Gastroesophageal sphincter (tissue), 4 donors: Measurements from ENCODE around the gene GGT1. TPM values are rescaled to one million over a fixed set of nuclear protein-coding genes. Genes with fewer than 3 reads are reported as not detected.

Experiments used
- ATAC-seq: fragments of 150-250 bp; one replicate; pipeline ENCODE4 v1.9.1; 2016; ENCODE audit warnings: mild to moderate bottlenecking, moderate library complexity
- H3K27ac ChIP-seq, 4 donors: fragments of 200-600 bp; sonication (generic) in 3 of 4; 1 replicate in 3 of 4; 2 replicates in 1 of 4; pipeline ENCODE4 v1.5.1; 2016 to 2019
- H3K27me3 ChIP-seq: fragments of 200-600 bp; sonication (generic); one replicate; pipeline ENCODE4 v1.5.1; 2019
- H3K36me3 ChIP-seq, 2 donors: fragments of 200-600 bp; sonication (generic); one replicate each; pipeline ENCODE4 v1.5.1; 2019; ENCODE audit warnings: control low read depth in 1 of 2
- H3K4me1 ChIP-seq, 3 donors: fragments of 200-600 bp; sonication (generic); 1 replicate in 2 of 3; 2 replicates in 1 of 3; pipeline ENCODE4 v1.5.1; 2016 to 2019; ENCODE audit warnings: control low read depth in 2 of 3
- H3K4me3 ChIP-seq, 2 donors: fragments of 200-600 bp; sonication (generic); one replicate each; pipeline ENCODE4 v1.5.1; 2019; ENCODE audit warnings: mild to moderate bottlenecking in 1 of 2, moderate library complexity in 1 of 2
- H3K9me3 ChIP-seq, 3 donors: fragments of 200-600 bp; sonication (generic); one replicate each; pipeline ENCODE4 v1.5.1; 2017 to 2019; ENCODE audit warnings: control low read depth in 2 of 3
- EP300 ChIP-seq: sonication (generic); formaldehyde crosslinking; IDR thresholded peaks from one replicate; pipeline ENCODE4 v1.6.1; 2017; ENCODE audit warnings: antibody characterized with exemption, mild to moderate bottlenecking
- POLR2A ChIP-seq, 2 donors: fragments of 450-650 bp; IDR thresholded peaks; one replicate each; pipeline ENCODE4 v1.6.1; 2017; ENCODE audit warnings: antibody characterized with exemption in 2 of 2, mild to moderate bottlenecking in 2 of 2, moderate library complexity in 1 of 2
- POLR2AphosphoS5 ChIP-seq: sonication (generic); formaldehyde crosslinking; IDR thresholded peaks from one replicate; pipeline ENCODE4 v1.6.1; 2017; ENCODE audit warnings: antibody characterized with exemption
- WGBS, 2 donors: methylation state at CpG; one replicate each; pipeline ENCODE4 v1.1.5; 2018; ENCODE audit warnings: low coverage in 1 of 2; 5-methylcytosine and 5-hydroxymethylcytosine counted together
- total RNA-seq, 4 donors: library from RNA; depleted of rRNA; stranded (reverse); fragments of >200 nt; gene quantifications; one replicate each; pipeline ENCODE4 v1.1.0, GENCODE V29; 2016
- TF ChIP-seq, protein P1 (sequence below), 4 experiments: fragments of 200-600 bp in 2 of 4; fragments of 450-650 bp in 2 of 4; sonication (generic) in 1 of 4; IDR thresholded peaks; one replicate each; pipeline ENCODE4 v1.5.1; 2017 to 2019; ENCODE audit warnings: antibody characterized with exemption in 4 of 4, mild to moderate bottlenecking in 2 of 4, moderate library complexity in 2 of 4

GGT1 gene
- total RNA-seq, 4 donors from 2014 or later, result 0.47 to 5.0 (median 3.7) TPM

DNA sequence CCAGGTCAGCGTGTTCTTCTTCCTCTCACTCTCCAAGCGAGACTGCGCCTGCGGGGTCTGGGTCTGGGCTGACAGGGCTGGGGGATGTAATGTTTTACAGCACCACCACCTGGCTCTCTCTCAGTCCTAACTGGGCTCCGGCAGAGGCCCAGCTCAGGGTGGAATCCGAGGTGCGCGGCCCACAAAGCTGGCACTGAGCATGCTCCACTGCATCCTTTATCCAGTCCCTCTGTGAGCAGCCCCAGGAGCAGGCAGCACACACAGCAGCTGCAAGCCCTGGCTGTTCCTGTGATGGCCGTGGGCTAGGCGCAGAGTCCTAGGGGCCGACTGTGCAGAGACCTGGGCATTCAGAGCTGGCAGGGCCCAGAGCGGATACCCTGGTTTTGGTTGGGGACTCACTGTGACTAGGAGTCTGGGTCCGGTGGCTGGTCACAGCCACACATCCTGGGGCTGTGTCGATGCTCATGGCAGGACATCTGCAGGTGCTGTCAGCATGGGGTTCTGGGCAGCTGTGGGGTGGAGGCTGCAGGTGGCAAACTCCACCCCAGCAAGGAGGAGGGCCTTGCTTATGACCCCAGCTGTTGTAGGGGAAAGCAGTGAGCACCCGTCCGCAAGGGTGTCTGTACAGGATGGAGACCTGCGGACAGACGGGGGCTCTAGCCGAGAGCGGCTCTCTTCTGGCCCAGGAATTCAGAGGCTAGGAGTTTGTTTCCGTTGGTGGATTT, 14.1 kb upstream of the GGT1 start:
- Histone ChIP-seq H3K27me3 (no peaks in the 10 kb centered on the region), H3K4me1 (peaks cover 0 to 37% (median 15%) of the 10 kb centered on the region in 3 donors), H3K4me3 (no peak overlapping the region), H3K27ac (peak overlapping the region in 2 of 4 donors; percentile 6 to 34), H3K9me3 (no peaks in the 10 kb centered on the region), H3K36me3 (peaks cover 0 to 50% of the 10 kb centered on the region in 2 donors)
- ATAC-seq, result no peak
- no peak for TF ChIP-seq POLR2A (IDR thresholded peaks at IDR 0.05)
- TF ChIP-seq, protein P1, sequence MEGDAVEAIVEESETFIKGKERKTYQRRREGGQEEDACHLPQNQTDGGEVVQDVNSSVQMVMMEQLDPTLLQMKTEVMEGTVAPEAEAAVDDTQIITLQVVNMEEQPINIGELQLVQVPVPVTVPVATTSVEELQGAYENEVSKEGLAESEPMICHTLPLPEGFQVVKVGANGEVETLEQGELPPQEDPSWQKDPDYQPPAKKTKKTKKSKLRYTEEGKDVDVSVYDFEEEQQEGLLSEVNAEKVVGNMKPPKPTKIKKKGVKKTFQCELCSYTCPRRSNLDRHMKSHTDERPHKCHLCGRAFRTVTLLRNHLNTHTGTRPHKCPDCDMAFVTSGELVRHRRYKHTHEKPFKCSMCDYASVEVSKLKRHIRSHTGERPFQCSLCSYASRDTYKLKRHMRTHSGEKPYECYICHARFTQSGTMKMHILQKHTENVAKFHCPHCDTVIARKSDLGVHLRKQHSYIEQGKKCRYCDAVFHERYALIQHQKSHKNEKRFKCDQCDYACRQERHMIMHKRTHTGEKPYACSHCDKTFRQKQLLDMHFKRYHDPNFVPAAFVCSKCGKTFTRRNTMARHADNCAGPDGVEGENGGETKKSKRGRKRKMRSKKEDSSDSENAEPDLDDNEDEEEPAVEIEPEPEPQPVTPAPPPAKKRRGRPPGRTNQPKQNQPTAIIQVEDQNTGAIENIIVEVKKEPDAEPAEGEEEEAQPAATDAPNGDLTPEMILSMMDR (IDR thresholded peaks at IDR 0.05), result no peak
- TF ChIP-seq EP300, result no peak
- TF ChIP-seq POLR2AphosphoS5, result no peak
- no CpG with 5 or more reads among the region's 21 CpGs for WGBS, 2 donors

DNA sequence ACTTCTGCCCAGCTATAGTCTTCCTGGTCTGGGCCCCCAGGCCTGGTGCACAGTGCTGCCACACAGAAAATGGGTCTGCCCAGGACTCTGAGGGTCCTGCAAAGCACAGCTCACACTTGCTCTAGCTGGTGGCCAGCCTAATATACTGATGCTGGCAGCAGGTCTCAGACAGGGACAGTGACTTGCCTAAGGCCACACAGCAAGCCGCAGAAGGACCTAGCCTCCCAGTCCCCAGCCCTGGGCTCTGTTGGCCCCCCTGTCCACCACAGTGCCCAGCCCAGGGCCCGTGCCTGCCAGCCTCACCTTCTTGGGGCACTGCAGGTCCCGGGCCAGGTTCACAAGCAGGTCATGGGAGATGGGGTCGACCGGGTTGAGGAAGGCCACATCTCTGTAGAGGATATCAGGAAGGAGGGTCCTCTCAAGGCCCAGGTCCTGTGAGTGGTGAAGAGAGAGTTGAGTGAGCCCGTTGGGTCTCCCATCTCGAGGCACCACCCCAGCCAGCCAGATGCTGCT, 13.4 kb upstream of the GGT1 start:
- H3K36me3 ChIP-seq, result peaks cover 0 to 50% of the 10 kb centered on the region in 2 donors
- no peaks in the 10 kb centered on the region for H3K9me3 ChIP-seq
- TF ChIP-seq POLR2AphosphoS5 (no peak), POLR2A (IDR thresholded peaks at IDR 0.05) (no peak), EP300 (no peak)
- TF ChIP-seq, protein P1 (IDR thresholded peaks at IDR 0.05), result no peak
- no peak for ATAC-seq
- WGBS, 2 donors, result 40% methylated on average over 1 of the region's 7 CpGs; no CpG with 5 or more reads in 1 of the 2 donors
- H3K27me3 ChIP-seq, result no peaks in the 10 kb centered on the region
- H3K4me1 ChIP-seq, result peaks cover 0 to 31% (median 11%) of the 10 kb centered on the region in 3 donors
- peak overlapping the region in 1 of 4 donors; percentile 34 for H3K27ac ChIP-seq
- H3K4me3 ChIP-seq, result no peak overlapping the region

DNA sequence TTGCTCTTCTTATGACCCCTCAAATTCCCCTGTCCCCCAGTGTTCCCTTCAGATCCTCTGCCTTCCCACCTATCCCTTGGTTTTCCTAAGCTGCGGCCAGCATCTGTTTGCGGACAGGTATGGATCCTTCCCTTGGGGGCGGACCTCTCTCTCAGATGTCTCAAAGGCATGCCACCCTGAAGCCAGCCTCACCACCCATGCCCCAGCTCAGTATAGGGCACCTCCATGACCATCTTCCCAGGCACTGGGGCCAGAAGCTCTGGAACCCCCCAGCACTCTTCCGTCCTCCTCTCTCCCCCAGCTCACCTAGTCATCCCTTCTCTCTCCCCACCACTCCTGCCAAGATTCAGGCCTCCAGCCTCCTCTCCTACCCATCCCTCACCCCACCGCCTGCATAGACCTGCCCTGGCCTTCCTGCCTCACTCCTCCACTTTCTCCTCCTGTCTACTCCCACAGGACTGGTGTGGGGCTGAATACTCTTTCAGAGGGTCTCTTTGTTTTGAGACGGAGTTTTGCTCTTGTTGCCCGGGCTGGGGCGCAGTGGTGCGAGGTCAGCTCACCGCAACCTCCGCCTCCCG, 12.3 kb upstream of the GGT1 start:
- Histone ChIP-seq H3K27ac (no peak overlapping the region), H3K27me3 (no peaks in the 10 kb centered on the region), H3K4me1 (peaks cover 0 to 23% (median 6%) of the 10 kb centered on the region in 3 donors), H3K36me3 (peaks cover 0 to 43% of the 10 kb centered on the region in 2 donors), H3K9me3 (no peaks in the 10 kb centered on the region), H3K4me3 (no peak overlapping the region)
- TF ChIP-seq, protein P1 (IDR thresholded peaks at IDR 0.05), result no peak
- TF ChIP-seq EP300 (no peak), POLR2A (IDR thresholded peaks at IDR 0.05) (no peak)
- 100% methylated on average over 2 to 3 of the region's 12 CpGs for whole genome bisulfite sequencing, 2 donors
- no peak for ATAC-seq

DNA sequence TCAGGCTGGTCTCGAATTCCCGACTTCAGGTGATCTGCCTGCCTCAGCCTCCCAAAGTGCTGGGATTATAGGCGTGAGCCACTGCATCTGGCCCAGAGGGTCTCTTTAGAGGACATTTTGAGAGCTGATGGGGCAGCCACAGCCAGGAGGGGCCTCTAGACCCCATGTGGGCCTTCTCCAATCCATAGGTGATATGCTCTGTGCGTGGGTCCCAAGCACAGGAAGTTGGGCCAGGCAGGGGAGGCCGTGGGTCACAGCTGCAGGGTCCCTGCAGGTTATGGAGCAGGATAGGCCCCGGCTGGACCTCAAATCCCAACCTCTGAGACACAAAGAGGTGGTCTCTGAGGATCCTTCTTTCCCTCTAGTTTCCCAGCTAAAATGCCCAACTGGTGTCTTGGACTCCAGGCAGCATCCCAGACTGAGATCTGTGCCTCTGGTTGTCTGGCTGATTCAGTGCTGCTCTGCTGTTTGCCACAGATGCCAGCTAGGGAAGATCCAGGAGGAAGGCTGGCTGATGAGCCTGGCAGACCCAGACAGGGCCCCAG, 11.6 kb upstream of the GGT1 start:
- ATAC-seq, result no peak
- H3K36me3 ChIP-seq, result peaks cover 0 to 36% of the 10 kb centered on the region in 2 donors
- no CpG with 5 or more reads among the region's 6 CpGs for WGBS, 2 donors
- H3K4me1 ChIP-seq, result peaks cover 0 to 23% (median 6%) of the 10 kb centered on the region in 3 donors
- no peaks in the 10 kb centered on the region for H3K9me3 ChIP-seq
- TF ChIP-seq, protein P1 (IDR thresholded peaks at IDR 0.05), result no peak
- TF ChIP-seq EP300 (no peak), POLR2A (IDR thresholded peaks at IDR 0.05) (no peak), POLR2AphosphoS5 (no peak)
- H3K27me3 ChIP-seq, result no peaks in the 10 kb centered on the region
- peak overlapping the region in 3 of 4 donors; percentile 14 to 89 (median 87) for H3K27ac ChIP-seq
- no peak overlapping the region for H3K4me3 ChIP-seq
